Gastrocnemius medialis (tissue), 4 donors: ENCODE data around the gene PLCXD1. TPM values are rescaled to one million over a fixed set of nuclear protein-coding genes. Genes with fewer than 3 reads are reported as not detected.

Experiments
- ATAC-seq, 2 donors: fragments of 150-250 bp; one replicate each; pipeline ENCODE4 v1.9.1; 2016
- DNase-seq, 2 donors: peaks; one replicate each; pipeline ENCODE4 v3.0.0-alpha.2; 2019
- H3K27ac ChIP-seq, 4 donors: fragments of 200-600 bp; sonication (generic); 1 replicate in 1 of 4; 2 replicates in 3 of 4; pipeline ENCODE4 v1.5.1; 2016 to 2018; ENCODE audit warnings: mild to moderate bottlenecking in 2 of 4, moderate library complexity in 1 of 4
- H3K27me3 ChIP-seq, 3 donors: fragments of 200-600 bp; sonication (generic) in 2 of 3; 1 replicate in 1 of 3; 2 replicates in 2 of 3; pipeline versions ENCODE4 v1.5.1 to v1.6.0; 2016 to 2019; ENCODE audit warnings: mild to moderate bottlenecking in 1 of 3, moderate library complexity in 1 of 3
- H3K36me3 ChIP-seq, 2 donors: fragments of 200-600 bp; sonication (generic) in 1 of 2; one replicate each; pipeline ENCODE4 v1.5.1; 2017 to 2018
- H3K4me1 ChIP-seq, 2 donors: fragments of 200-600 bp; sonication (generic) in 1 of 2; one replicate each; pipeline ENCODE4 v1.5.1; 2016 to 2017; ENCODE audit warnings: mild to moderate bottlenecking in 2 of 2
- H3K4me3 ChIP-seq, 4 donors: fragments of 200-600 bp; sonication (generic) in 3 of 4; 1 replicate in 1 of 4; 2 replicates in 3 of 4; pipeline ENCODE4 v1.5.1; 2016 to 2019; ENCODE audit warnings: mild to moderate bottlenecking in 2 of 4
- H3K9me3 ChIP-seq, 3 donors: fragments of 200-600 bp; sonication (generic) in 2 of 3; 1 replicate in 1 of 3; 2 replicates in 2 of 3; pipeline ENCODE4 v1.5.1; 2016 to 2019
- CTCF ChIP-seq, 5 experiments: fragments of 450-650 bp in 3 of 5; fragments of 200-600 bp in 2 of 5; sonication (generic) in 2 of 5; IDR thresholded peaks in 4 of 5; conservative IDR thresholded peaks in 1 of 5; 1 replicate in 4 of 5; 2 replicates in 1 of 5; pipeline ENCODE4 v1.5.1; 2016 to 2019; ENCODE audit warnings: antibody characterized with exemption in 5 of 5, mild to moderate bottlenecking in 3 of 5, moderate library complexity in 3 of 5
- POLR2A ChIP-seq, 2 donors: fragments of 450-650 bp; IDR thresholded peaks; one replicate each; pipeline ENCODE4 v1.6.1; 2017; ENCODE audit warnings: antibody characterized with exemption in 2 of 2, mild to moderate bottlenecking in 2 of 2, moderate library complexity in 2 of 2
- in situ Hi-C, 4 donors: fragments of 200-750 bp; cut with MboI; loops; one replicate each; pipeline versions ENCODE4 v1.15.0 to v1.8.0; 2017; ENCODE audit warnings: low sequenced_read_pairs in 4 of 4
- intact Hi-C: fragments of 100-400 bp; cut with DNase I; formaldehyde crosslinking; loops from one replicate; pipeline ENCODE4 v1.15.1; 2023; ENCODE audit warnings: low total_unique reads
- total RNA-seq, 4 donors: library from RNA; depleted of rRNA; stranded (reverse); fragments of >200 nt; gene quantifications; one replicate each; pipeline versions ENCODE4 v1.1.0 to v1.2.3, GENCODE V29; 2016

PLCXD1 gene
- total RNA-seq, 4 donors from 2014 or later: 0.36 to 1.7 (median 0.66) TPM

DNA sequence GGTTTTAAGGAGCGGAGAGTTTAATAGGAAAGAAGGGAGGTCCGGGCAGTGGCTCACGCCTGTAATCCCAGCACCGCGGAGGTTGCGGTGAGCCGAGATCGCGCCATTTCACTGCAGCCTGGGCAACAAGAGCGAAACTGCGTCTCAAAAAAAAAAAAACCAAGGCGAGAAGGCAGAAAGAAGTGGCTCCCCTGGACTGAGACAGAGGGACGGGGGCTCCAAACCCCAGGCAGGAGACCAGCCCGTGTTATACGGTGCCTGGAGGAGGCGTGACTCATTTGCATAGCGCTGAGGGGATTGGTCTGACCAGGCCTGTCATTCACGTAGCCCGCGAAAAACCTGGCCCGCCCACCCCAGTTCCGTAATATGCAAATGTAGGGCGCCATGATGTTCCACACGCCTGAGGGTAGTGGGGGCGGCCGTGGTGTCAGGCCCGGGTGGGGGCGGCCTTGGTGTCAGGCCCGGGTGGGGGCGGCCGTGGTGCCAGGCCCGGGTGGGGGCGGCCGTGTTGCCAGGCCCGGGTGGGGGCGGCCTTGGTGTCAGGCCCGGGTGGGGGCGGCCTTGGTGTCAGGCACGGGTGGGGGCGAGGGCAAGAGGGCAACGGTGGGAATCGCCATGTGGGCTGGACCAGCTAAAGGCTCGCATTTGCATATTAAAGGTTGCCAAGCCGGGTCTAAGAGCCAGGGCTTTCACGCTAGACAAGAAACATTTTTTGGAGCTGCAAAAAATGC, 2.1 kb downstream of the PLCXD1 start:
- in situ Hi-C loops: no loop called here
- peak; percentile 98 to 99 for ATAC-seq
- peak; percentile 77 to 83 for DNase-seq
- Histone ChIP-seq H3K9me3 (no peaks in the 10 kb centered on the region), H3K27me3 (no peaks in the 10 kb centered on the region), H3K4me1 (no peaks in the 10 kb centered on the region), H3K27ac (peak overlapping the region; percentile 36 to 68 (median 50)), H3K4me3 (peak overlapping the region; percentile 48 to 91 (median 66)), H3K36me3 (no peaks in the 10 kb centered on the region)
- TF ChIP-seq CTCF (IDR thresholded peaks at IDR 0.05 in 4 of 5, conservative IDR thresholded peaks at IDR 0.05 in 1 of 5) (no peak), POLR2A (IDR thresholded peaks at IDR 0.05) (no peak)
- intact Hi-C loops: no loop called here

- H3K36me3 ChIP-seq: no peaks in the 10 kb centered on the region
- no peak for DNase-seq
- in situ Hi-C loops (no loop called here), intact Hi-C loops (no loop called here)
- no peaks in the 10 kb centered on the region for H3K27me3 ChIP-seq
- ATAC-seq: no peak
- H3K27ac ChIP-seq: no peak overlapping the region
- no peaks in the 10 kb centered on the region for H3K9me3 ChIP-seq
- H3K4me1 ChIP-seq: no peaks in the 10 kb centered on the region
- no peak overlapping the region for H3K4me3 ChIP-seq
- TF ChIP-seq CTCF (IDR thresholded peaks at IDR 0.05 in 4 of 5, conservative IDR thresholded peaks at IDR 0.05 in 1 of 5) (no peak), POLR2A (IDR thresholded peaks at IDR 0.05) (no peak)
Measured at GRCh38 chrX:285076-285677, 4.0 kb downstream of the PLCXD1 start.

- ATAC-seq (no peak), DNase-seq (peak in 1 of 2 donors; percentile 2)
- H3K27me3 ChIP-seq: no peaks in the 10 kb centered on the region
- in situ Hi-C loops: no loop called here
- TF ChIP-seq POLR2A (IDR thresholded peaks at IDR 0.05) (no peak), CTCF (IDR thresholded peaks at IDR 0.05 in 4 of 5, conservative IDR thresholded peaks at IDR 0.05 in 1 of 5) (no peak)
- intact Hi-C loops: no loop called here
- H3K36me3 ChIP-seq: no peaks in the 10 kb centered on the region
- no peaks in the 10 kb centered on the region for H3K4me1 ChIP-seq
- H3K27ac ChIP-seq: no peak overlapping the region
- no peak overlapping the region for H3K4me3 ChIP-seq
- no peaks in the 10 kb centered on the region for H3K9me3 ChIP-seq
Measured at GRCh38 chrX:287670-288069, 6.5 kb downstream of the PLCXD1 start.

GRCh38 chrX:288561-288991, 7.4 kb downstream of the PLCXD1 start:
- H3K27me3 ChIP-seq: no peaks in the 10 kb centered on the region
- no peak overlapping the region for H3K4me3 ChIP-seq
- no peaks in the 10 kb centered on the region for H3K4me1 ChIP-seq
- DNase-seq: no peak
- in situ Hi-C loops: no loop called here
- no peak for TF ChIP-seq POLR2A (IDR thresholded peaks at IDR 0.05)
- no peak for TF ChIP-seq CTCF (IDR thresholded peaks at IDR 0.05 in 4 of 5, conservative IDR thresholded peaks at IDR 0.05 in 1 of 5)
- no peaks in the 10 kb centered on the region for H3K9me3 ChIP-seq
- no peaks in the 10 kb centered on the region for H3K36me3 ChIP-seq
- no peak for ATAC-seq
- no peak overlapping the region for H3K27ac ChIP-seq
- intact Hi-C loops: no loop called here
